ENCODE results near the gene OPCML. TPM values are rescaled to one million over a fixed set of nuclear protein-coding genes. Genes with fewer than 3 reads are reported as not detected.

OPCML gene
- polyA plus RNA-seq, 1 donor (not counting 4 experiments of a cell fraction or from before 2014, with no cell fraction given) = 0.04 TPM

- Histone ChIP-seq H3K4me1 (ENCODE audit: control insufficient read depth, extremely low read depth, insufficient read depth, low read length) (no peaks in the 10 kb centered on the region), H3K27me3 (ENCODE audit: control insufficient read depth, extremely low read depth, insufficient read depth, low read length) (no peaks in the 10 kb centered on the region), H3K9me1 (ENCODE audit: control insufficient read depth, extremely low read depth, insufficient read depth, low read length) (no peaks in the 10 kb centered on the region), H2AFZ (ENCODE audit: control insufficient read depth, low read length) (no peak overlapping the region), H3K79me2 (ENCODE audit: control insufficient read depth, insufficient read depth, low read length) (no peaks in the 10 kb centered on the region), H3K4me2 (ENCODE audit: control insufficient read depth, extremely low read depth, insufficient read depth, low read depth, low read length) (no peak overlapping the region), H3K36me3 (ENCODE audit: control insufficient read depth in 2 of 2, extremely low read depth in 1 of 2, insufficient read depth in 2 of 2, low read length in 2 of 2) (no peaks in the 10 kb centered on the region), H3K9ac (ENCODE audit: control insufficient read depth, extremely low read depth, insufficient read depth, low read length) (no peak overlapping the region), H4K20me1 (ENCODE audit: control insufficient read depth, extremely low read depth, insufficient read depth, low read length) (no peaks in the 10 kb centered on the region), H3K9me3 (ENCODE audit: control insufficient read depth, low read depth, low read length) (no peaks in the 10 kb centered on the region), H3K4me3 (ENCODE audit: control insufficient read depth in 2 of 3, extremely low read depth in 1 of 3, insufficient read depth in 2 of 3, low read depth in 1 of 3, low read length in 3 of 3) (no peak overlapping the region), H3K27ac (ENCODE audit: control insufficient read depth, insufficient read depth, low read length) (no peak overlapping the region)
- FAIRE-seq (no peak), DNase-seq (ENCODE audit: low read depth, low spot score) (no peak)
- dilution Hi-C loops (cut with MboI; ENCODE audit: extremely low pct_ligation_motif_present, low sequenced_read_pairs) = no loop called here
- no peak for TF ChIP-seq EZH2 (IDR thresholded peaks at IDR 0.05; ENCODE audit: low read length)
- TF ChIP-seq, protein P1, sequence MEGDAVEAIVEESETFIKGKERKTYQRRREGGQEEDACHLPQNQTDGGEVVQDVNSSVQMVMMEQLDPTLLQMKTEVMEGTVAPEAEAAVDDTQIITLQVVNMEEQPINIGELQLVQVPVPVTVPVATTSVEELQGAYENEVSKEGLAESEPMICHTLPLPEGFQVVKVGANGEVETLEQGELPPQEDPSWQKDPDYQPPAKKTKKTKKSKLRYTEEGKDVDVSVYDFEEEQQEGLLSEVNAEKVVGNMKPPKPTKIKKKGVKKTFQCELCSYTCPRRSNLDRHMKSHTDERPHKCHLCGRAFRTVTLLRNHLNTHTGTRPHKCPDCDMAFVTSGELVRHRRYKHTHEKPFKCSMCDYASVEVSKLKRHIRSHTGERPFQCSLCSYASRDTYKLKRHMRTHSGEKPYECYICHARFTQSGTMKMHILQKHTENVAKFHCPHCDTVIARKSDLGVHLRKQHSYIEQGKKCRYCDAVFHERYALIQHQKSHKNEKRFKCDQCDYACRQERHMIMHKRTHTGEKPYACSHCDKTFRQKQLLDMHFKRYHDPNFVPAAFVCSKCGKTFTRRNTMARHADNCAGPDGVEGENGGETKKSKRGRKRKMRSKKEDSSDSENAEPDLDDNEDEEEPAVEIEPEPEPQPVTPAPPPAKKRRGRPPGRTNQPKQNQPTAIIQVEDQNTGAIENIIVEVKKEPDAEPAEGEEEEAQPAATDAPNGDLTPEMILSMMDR (optimal IDR thresholded peaks at IDR 0.05 in 1 of 3, IDR thresholded peaks at IDR 0.05 in 1 of 3, conservative IDR thresholded peaks at IDR 0.05 in 1 of 3; ENCODE audit: extremely low read depth in 1 of 3, insufficient read depth in 2 of 3, low read length in 3 of 3) = no peak
Observed at GRCh38 chr11:132744771-132745170, 787.5 kb downstream of the OPCML start.

- H2AFZ ChIP-seq (ENCODE audit: control insufficient read depth, low read length) = no peak overlapping the region
- H3K79me2 ChIP-seq (ENCODE audit: control insufficient read depth, insufficient read depth, low read length) = no peaks in the 10 kb centered on the region
- no peak overlapping the region for H3K27ac ChIP-seq (ENCODE audit: control insufficient read depth, insufficient read depth, low read length)
- no peak overlapping the region for H3K9ac ChIP-seq (ENCODE audit: control insufficient read depth, extremely low read depth, insufficient read depth, low read length)
- no peaks in the 10 kb centered on the region for H3K27me3 ChIP-seq (ENCODE audit: control insufficient read depth, extremely low read depth, insufficient read depth, low read length)
- H3K9me1 ChIP-seq (ENCODE audit: control insufficient read depth, extremely low read depth, insufficient read depth, low read length) = no peaks in the 10 kb centered on the region
- DNase-seq (ENCODE audit: low read depth, low spot score) = no peak
- H3K4me2 ChIP-seq (ENCODE audit: control insufficient read depth, extremely low read depth, insufficient read depth, low read depth, low read length) = no peak overlapping the region
- dilution Hi-C loops (cut with MboI; ENCODE audit: extremely low pct_ligation_motif_present, low sequenced_read_pairs) = no loop called here
- no peak for TF ChIP-seq EZH2 (IDR thresholded peaks at IDR 0.05; ENCODE audit: low read length)
- TF ChIP-seq, protein P1 (optimal IDR thresholded peaks at IDR 0.05 in 1 of 3, IDR thresholded peaks at IDR 0.05 in 1 of 3, conservative IDR thresholded peaks at IDR 0.05 in 1 of 3; ENCODE audit: extremely low read depth in 1 of 3, insufficient read depth in 2 of 3, low read length in 3 of 3) = no peak
- H3K36me3 ChIP-seq (ENCODE audit: control insufficient read depth in 2 of 2, extremely low read depth in 1 of 2, insufficient read depth in 2 of 2, low read length in 2 of 2) = no peaks in the 10 kb centered on the region
- no peak for FAIRE-seq
- H3K9me3 ChIP-seq (ENCODE audit: control insufficient read depth, low read depth, low read length) = no peaks in the 10 kb centered on the region
- no peaks in the 10 kb centered on the region for H3K4me1 ChIP-seq (ENCODE audit: control insufficient read depth, extremely low read depth, insufficient read depth, low read length)
- no peaks in the 10 kb centered on the region for H4K20me1 ChIP-seq (ENCODE audit: control insufficient read depth, extremely low read depth, insufficient read depth, low read length)
- H3K4me3 ChIP-seq (ENCODE audit: control insufficient read depth in 2 of 3, extremely low read depth in 1 of 3, insufficient read depth in 2 of 3, low read depth in 1 of 3, low read length in 3 of 3) = no peak overlapping the region
Observed at GRCh38 chr11:132743601-132744000, 788.7 kb downstream of the OPCML start.

All from keratinocyte (primary cell).